Stimulated activated CD4-positive, alpha-beta T cell treated with anti-CD3 and anti-CD28 coated beads, Interleukin-4, amount 100 ng/mL, for 4 hours (primary cell): Measurements from ENCODE around the gene PUS7.
"Not testable (repeated sequence)": the region's sequence is repeated elsewhere in the genome, so short reads cannot be mapped to it uniquely, and the experiment has no call there.

Experiments
- DNase-seq, 2 experiments: peaks; one replicate each; pipeline ENCODE4 v3.0.0-alpha.2; 2020

Gene PUS7

DNA sequence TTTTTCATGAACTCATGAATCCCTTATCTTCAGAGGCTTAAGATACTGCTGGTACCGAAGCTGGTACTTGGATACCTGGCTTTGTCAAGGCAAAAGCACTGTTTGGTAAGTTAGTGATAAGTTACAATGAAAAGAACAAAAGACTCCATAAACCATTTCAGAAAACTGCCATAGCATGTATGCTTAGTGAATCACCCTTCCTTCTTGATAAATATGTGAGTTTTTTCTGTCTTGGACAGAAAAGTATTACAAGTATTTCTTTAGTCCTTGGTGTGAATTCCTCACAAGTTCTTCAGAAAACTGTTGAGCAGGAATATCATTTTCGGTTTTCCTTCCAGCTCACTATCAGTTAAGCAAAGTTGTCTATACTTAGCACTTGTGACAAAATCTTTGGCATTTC lies 25.6 kb downstream of the PUS7 start:
- DNase-seq: no peak

DNA sequence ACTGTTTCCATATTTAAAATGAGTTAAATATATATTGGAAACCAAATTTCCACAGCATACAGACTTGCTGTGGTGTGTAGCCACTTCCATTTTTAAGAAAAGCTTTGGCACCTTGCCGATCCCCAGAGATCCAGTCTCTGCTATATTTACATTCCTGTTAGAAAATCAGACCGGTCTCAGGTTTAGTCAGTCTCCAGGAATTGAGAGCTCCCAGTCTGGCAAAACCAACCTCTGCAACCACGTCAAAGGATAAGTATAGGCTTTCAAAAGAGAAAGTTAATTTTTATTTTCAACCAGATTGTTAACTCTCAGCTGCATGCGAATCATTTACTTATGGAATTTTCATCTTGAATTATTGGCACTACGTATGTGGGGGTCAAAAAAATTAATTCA lies 28.2 kb downstream of the PUS7 start:
- DNase-seq: no peak

DNA sequence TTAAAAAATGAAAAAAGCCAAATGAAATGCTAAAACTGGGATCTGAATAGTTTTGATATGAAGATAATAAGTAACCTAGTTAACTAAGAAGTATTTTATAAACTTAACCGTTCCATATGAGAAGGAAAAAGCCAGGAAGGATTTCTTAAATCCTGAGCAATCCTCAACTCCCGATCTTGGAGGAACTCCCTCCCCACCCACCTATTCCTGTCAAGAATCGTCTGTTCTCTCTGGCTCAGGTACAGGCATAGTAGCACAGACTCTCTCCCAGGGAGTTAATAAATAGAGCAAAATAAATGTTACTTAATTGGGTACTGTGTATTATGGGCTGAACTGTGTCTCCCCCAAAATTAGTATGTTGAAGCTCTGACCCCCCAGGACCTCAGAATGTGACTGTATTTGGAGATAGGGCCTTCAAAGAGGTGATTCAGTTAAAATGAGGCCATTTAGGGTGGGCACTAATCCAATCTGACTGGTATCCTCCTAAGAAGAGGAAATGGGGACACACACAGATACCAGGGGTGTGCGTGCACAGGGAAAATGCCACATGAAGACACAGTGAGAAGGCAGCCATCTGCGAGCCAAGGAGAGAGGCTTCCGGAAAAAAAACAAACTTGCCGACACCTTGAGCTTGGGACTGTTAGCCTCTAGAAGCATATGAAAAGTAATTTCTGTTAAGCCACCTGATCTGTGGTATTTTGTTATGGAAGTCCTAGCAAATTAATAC lies 28.7 kb downstream of the PUS7 start:
- DNase-seq: no peak

DNA sequence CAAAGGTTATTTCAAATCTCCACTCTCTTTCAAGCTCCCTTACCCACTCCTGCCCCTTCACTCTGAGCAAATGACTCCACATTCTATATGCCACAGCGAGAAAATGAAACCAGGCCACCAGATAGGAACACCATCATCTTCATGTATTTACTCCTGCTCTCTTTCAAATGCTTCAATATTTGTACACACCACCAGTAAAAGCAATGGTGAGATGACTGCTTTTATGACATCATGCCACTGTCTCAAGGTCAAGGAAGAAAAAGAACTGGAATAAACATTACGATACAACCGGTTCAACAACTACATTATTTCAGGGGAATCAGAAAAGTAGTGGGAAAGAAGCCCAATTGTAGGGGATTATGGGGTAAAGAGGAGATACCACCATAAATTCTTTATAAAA lies 32.7 kb downstream of the PUS7 start:
- DNase-seq: no peak

DNA sequence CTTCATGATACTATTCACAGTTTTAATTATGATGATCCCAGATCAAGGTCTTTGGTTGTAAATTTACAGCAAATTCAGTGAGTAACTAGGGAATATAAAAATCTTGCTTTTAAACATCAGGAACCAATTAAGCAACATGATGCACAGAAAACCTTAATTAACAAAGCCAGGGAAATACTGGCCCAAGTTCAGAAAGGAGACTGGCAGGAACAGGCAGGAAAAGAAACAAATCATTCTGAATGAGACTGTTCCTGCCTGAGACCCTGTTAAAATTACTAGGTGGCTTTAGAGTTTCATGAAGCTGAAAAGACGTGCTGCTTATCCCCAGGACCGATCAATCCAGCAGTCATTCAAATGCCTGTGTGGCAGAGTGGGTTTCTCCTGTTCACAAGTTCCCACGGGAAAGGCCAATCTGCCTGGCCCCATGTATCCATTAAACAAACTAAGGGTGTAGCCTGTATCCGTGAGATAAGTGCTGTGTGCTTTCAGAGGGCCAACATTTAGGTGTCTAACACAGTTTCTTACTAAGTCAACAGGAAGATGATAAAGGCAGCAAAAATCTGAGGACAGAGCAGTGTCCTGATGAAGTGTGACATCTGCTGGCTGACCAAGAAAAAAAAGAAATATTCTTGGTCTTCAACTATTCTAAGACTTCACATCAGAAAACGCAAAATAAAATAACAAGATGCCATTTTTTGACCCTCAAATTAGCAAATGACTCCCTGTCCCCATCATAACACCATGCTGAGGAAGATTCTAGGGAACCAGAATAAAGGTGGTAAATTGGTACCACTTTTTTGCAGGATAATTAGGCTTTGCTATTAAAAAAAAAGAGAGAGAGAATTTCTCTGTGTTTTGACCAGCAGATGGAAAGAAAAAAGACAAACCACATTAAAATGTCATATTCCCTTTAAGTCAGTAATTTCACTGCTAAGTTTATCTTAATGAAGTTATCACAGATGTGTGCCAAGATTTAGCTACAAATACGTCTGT lies 34.2 kb downstream of the PUS7 start:
- no peak for DNase-seq

DNA sequence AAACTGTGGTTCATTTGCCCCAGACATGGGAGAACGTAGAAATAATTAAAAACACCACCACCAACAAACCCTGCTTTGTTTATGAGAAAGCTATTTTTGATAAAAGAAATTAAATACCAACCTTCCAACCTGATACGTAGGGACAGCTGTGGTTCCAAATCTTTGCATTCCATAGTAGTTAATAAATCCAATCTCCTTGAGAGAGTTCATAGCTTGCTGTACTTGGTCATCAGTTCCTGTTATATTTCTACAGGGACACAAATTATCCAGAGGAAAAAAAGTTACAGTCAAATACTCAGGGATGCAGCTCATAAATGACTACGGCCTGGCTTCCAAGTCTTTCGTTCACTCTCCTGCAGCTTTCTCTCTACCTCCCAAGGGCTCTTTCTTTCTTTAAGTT lies 41.1 kb downstream of the PUS7 start:
- DNase-seq: no peak

DNA sequence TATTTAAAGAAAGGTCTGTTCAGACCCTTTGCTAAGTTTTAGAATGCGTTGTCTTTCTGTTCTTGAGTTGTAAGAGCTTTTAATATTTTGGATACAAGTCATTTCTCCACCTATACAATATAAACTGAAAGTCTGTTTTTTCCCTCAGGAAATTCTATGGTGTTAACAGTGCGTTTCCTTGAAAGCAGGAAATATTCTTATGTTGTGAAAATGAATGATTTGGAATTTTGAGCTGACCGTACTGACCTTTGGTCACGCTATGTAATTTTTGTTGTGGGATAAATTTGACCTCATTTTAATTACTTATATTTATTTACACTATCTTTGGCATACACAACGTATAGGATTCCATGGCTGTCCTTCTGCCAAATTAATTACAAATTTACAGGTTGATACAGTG lies 43.5 kb downstream of the PUS7 start:
- no peak for DNase-seq

DNA sequence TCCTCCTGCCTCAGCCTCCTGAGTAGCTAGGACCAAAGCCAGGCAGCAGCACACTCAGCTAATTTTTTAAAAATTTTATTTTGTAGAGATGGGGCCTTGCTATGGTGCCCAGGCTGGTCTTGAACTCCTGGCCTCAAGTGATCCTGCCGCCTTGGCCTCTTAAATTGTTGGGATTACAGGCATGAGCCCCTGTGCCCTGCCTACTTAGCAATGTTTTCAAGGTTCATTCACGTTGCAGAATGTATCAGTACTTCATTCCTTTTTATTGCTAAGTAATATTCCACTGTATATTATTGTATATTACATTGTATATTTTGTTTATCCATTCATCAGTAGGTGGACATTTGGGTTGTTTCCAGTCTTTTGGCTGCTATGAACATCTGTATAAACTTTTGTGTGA lies 44.2 kb downstream of the PUS7 start:
- DNase-seq: no peak

DNA sequence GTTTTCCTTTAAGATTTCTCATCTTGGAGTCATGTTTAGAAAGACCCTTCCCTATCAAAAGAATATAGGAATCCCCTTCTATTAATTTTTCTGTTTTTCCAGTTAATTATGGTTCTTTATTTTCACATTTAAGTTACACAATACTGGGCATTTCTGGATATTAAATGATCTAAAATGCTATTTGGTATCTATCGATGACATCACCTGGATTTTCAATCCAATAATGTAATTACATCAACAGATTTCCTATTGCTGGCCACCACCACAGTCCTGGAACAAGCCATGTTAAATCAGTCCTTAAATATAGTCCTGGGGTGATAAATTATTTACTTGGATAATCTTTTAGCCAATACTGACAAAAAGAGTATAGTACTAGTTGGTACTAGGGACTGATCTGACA lies 48.0 kb downstream of the PUS7 start:
- no peak for DNase-seq

DNA sequence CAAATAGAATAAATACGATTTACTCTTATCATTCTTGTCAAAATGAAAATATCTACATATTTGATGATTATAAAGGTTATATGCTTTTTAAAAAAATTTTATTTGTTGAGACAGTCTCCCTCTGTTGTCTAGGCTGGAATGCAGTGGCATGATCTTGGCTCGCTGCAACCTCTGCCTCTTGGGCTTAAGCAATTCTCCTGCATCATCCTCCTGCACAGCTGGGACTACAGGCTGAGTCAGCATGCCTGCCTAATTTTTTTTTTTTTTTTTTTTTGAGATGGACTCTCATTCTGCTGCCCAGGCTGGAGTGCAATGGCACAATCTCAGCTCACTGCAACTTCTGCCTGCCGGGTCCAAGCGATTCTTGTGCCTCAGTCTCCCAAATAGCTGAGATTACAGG lies 48.9 kb downstream of the PUS7 start:
- DNase-seq: no peak

DNA sequence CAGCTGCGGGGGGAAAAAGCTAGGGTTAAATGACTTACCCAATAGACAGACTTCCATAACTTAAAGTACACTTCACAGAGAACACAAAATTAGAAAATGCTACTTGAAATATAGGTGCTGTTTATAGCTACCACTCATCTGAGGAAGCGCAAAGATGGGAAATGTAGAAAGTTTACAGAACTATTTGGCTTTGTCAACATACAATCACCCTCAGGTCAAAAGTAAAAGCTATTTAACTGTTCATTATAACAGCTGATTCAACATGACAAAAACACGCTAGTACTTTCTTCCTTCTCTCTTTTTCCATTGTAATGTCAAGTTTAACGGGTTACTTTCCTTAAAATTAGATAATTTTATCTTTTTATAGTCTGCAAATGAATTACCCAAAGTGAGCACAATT lies 51.2 kb downstream of the PUS7 start:
- DNase-seq: no peak

DNA sequence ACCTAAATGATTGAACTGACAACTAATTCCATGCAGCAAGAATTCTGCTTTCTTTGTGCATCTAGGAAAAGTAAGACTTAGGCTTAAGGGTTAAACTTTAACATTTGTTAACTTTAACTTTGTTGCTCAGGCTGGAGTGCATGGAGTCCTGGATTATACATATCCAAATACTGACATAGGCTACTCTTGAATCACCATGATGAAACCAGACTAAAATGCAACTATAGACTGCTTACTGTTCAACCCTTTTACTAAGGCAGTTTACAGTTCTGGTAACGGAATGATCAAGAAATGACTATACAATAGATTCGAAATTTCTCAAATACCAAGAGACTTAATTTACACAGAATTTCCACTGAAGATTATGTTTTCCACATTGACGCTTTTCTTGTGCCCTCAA lies 52.0 kb downstream of the PUS7 start:
- no peak for DNase-seq

DNA sequence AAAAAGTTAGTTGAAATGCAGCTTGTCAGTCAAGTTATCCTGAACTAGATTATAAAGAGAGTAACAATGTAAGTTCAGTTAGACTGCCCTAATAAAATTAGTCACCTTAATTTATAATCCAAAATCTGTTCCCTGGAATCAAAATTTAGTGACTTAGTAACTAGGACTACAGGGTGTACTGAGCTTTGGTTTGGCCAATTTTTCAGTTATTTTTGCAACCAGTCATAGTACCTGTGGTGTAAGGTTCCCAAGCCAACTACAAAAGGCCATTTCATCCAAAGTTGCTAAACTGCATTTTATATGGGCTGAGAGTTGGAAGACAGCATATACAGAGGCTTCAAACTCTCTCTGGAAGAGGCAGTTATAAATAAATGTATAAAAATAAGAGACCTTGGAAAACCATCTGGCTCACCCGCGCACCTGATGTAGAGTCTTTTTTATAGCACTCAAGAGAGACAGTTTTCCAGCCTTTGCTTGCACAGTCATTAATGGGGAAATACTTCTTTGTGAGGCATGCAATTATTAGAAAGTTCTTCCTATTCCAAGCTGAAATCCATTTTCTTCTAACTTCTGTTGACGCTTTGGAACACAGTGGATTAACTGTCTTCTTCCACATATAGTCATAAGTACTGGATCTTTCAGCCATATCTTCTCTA lies 59.2 kb downstream of the PUS7 start:
- no peak for DNase-seq

DNA sequence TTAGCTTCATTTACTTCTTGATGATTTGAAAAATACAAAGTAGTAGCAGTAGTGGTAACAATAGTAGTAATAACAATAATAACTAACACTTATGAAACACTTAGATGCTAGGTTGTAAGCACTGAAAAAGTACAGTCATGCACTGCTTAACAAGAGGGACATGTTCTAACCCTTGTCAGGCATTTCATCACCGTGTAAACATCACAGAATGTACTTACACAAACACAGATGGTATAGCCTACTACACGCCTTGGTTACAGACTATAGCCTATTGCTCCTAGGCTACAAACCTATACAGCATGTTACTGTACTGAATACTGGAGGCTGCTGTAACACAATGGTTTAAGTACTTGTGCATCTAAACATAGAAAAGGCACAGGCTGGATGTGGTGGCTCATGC lies 60.6 kb downstream of the PUS7 start:
- no peak for DNase-seq

DNA sequence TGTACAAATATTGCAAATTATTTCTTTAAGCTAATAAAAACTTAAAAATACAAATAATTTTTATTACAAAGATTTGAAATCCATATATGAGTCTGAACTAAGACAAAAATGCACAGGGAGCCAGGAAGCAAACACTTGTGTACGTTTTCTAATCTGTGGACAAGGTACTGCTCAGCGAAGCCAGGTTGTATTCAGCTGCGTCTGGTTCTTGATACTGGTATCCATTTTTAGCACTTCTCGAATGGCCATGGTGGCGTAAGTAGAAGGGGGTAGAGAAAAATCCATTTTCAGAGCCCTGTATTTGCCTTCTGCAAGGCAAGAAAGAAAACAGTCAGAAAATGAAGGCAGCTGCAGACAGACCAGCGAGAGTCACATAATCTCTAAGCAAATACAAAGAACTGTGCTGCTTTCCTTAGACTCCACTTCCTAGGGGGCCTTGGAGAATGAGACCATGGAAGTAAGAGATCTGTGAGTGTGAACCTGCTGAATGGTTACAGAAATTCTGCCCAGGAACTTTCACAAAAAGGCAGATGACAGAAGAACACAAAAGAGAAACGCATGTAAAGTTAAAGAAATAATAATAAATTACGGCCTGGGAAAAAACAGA lies 64.3 kb downstream of the PUS7 start:
- no peak for DNase-seq

DNA sequence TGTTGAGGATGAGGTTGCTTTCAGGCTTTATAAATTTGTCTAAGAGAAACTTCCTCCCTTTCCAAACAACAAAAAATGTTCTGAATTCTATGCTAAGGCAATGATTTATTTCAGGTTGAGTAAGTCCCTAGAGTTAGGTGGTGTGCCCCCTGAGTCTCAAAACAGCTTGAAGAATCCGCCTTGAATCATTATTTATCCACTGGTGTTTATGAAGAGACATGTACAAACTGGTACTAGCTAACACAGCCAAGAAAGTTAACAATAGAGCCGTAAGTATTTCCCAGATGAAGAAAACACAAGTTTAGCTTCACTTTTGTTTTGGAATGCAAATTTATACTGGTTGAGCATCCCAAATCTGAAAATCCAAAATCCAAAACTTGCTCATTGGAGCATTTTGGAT lies 67.2 kb downstream of the PUS7 start:
- no peak for DNase-seq

DNA sequence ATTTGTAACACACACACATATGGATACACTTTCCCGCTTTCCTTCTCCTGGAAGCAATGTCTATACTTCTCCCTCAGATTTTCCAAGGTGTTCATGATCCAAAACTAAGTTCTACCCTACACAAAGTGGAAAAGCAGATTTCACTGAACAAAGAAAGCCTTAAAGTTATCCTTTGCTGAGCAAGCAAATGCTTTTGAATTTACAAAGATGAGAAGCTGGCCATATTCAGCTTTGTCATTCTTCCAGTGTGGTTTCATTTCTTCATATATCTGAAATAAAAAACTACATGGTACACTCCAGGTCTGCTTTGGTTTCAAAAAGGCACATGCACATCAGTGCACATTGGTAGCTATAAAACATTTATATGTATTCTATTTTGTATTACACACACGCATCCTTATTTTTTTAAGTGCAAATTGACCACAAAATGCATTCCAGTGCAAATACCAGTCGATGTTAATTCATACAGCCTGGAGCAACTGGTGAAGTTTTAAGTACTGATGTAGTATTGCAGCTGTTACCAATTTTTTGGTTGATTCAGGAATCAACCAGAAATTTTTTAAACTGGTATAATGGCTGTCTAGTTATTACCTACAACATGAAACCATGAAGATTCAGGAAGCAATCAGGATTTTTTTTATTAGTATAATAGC lies 67.8 kb downstream of the PUS7 start:
- DNase-seq: no peak

DNA sequence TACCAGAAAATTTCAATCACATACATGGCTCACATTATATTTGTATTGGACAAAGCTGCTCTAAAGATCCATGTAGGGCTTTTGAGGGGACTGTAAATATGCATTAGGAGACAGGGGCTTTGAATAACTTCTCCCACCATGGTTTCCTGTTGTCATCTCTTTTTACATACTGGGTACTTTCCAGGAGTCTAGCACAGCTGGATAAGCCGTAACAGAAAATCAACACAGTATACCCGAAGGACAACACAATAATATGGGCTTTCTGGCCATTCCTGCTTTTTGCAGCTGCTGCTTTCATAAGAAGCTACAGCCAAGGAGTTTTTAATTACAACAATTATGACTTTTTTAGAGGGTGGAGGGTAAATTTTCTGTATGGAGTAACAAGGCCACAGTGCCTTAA lies 70.0 kb downstream of the PUS7 start:
- no peak for DNase-seq

DNA sequence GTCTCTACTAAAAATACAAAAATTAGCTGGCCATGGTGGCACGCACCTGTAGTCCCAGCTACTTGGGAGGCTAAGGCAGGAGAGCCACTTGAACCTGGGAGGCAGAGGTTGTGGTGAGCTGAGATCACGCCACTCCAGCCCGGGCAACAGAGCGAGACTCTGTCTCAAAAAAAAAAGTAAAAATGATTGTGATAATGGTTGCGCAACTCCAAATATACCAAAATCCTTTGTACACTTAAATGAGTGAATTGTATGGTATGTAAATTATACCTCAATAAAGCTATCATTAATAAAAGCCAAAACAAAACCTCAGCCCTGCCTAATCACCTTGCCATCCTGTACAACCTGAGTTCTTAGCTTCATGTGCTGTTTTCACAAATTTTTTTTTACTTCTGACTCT lies 71.2 kb downstream of the PUS7 start:
- not testable (repeated sequence) for DNase-seq

DNA sequence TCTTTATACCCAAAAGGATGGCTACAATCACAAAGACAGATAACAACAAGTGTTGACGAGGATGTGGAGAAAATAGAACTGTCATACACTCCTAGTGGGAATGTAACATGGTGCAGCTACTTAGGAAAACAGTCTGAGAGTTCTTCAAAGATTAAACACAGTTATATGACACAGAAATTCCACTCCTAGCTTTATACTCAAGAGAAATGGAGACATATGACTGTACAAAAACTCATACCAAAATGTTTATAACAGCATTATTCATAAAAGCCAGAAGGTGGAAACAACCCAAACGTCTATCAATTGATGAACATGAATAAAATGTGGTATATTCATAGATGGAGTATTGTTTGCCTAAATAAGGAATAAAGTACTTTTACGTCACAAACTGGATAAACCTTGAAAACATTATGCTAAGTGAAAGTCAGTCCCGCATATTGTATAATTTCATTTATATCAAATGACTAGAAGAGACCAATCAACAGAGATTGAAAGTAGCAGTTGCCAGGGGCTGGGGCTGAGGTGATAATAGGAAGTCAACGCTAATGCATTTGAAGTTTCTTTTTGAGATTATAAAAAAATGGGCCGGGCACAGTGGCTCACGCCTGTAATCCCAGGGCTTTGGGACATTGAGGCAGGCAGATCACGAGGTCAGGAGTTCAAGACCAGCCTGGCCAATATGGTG lies 71.8 kb downstream of the PUS7 start:
- no peak for DNase-seq

DNA sequence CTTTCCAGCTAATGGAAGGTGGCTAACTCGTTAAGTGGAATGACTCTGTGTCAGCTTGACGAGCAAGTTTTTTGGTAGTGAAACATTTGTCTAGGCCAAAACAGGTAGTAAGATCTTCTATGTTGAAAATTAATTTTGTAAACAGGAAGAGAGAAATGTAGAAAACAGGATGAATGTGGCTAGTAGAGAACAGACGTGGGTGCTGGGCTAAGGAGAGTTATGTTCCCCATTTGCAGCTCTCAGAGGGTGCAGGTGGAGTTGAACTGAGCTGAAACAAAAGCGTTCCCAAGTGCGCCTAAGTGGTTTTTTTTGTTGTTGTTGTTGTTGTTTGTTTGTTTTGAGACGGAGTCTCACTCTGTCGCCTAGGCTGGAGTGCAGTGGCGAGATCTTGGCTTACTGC lies 73.9 kb downstream of the PUS7 start:
- DNase-seq: no peak

DNA sequence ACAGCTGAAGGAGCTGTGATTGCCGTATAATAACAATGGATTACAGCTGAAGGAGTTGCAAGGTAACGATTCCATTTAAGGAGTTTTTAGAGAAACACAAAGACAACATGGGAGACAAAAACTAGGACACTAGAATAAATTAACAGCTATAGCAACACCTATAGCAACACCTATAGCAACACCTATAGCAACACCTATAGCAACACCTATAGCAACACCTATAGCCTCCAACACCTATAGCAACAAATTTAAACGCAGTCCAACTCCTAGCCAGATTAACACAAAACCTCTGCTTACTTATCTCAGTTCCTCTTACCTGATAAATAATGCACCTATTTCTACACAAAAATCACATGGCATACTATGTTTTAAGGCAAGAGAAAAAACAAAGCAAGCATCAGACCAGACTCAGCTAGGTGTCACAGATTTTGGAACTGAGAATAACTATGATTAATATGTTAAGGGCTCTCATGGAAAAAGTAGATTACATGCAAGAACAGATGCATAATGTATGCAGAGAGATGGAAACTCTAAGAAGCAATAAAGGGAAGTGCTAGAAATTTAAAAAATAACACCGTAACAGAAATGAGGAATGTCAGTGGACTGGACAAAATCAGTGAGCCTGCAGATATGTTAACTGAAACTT lies 77.6 kb downstream of the PUS7 start:
- DNase-seq: no peak
